NCI-H2171 (cell line): ENCODE results near the gene NUDCD3.

Experiments
- DNase-seq: peaks from one replicate; lab custom pipeline; 2025; lab: John Stamatoyannopoulos, UW

Gene NUDCD3

GRCh38 chr7:44490351-44491200 is at the start of gene NUDCD3:
NUDCD3 (minus strand) TSS chr7:44490658; CDS start chr7:44490600, 58 bp downstream.
- peak; percentile 89 for DNase-seq

GRCh38 chr7:44539669-44540506 is 49.4 kb upstream of the NUDCD3 start:
- DNase-seq = no peak

GRCh38 chr7:44538798-44539668 is 48.6 kb upstream of the NUDCD3 start:
- no peak for DNase-seq

- DNase-seq = no peak
Measured at GRCh38 chr7:44538093-44538797, 47.8 kb upstream of the NUDCD3 start.

GRCh38 chr7:44537442-44537841 is 47.0 kb upstream of the NUDCD3 start:
- no peak for DNase-seq

- no peak for DNase-seq
Measured at GRCh38 chr7:44536090-44536489, 45.6 kb upstream of the NUDCD3 start.

- DNase-seq = no peak
Measured at GRCh38 chr7:44535348-44536064, 45.0 kb upstream of the NUDCD3 start.

GRCh38 chr7:44534501-44534900 is 44.0 kb upstream of the NUDCD3 start:
- DNase-seq = no peak

GRCh38 chr7:44534087-44534486 is 43.6 kb upstream of the NUDCD3 start:
- no peak for DNase-seq

- no peak for DNase-seq
Measured at GRCh38 chr7:44533301-44534055, 43.0 kb upstream of the NUDCD3 start.

GRCh38 chr7:44531421-44532380 is 41.2 kb upstream of the NUDCD3 start:
- no peak for DNase-seq

- DNase-seq = no peak
Measured at GRCh38 chr7:44530990-44531389, 40.5 kb upstream of the NUDCD3 start.

GRCh38 chr7:44524811-44525388 is 34.4 kb upstream of the NUDCD3 start:
- no peak for DNase-seq

- no peak for DNase-seq
Measured at GRCh38 chr7:44522315-44522714, 31.9 kb upstream of the NUDCD3 start.

- DNase-seq = no peak
Measured at GRCh38 chr7:44521347-44522095, 31.1 kb upstream of the NUDCD3 start.

- DNase-seq = no peak
Measured at GRCh38 chr7:44520574-44520973, 30.1 kb upstream of the NUDCD3 start.

- no peak for DNase-seq
Measured at GRCh38 chr7:44519546-44519945, 29.1 kb upstream of the NUDCD3 start.

- no peak for DNase-seq
Measured at GRCh38 chr7:44518761-44519160, 28.3 kb upstream of the NUDCD3 start.
